Right atrium auricular region (tissue), 2 donors: ENCODE measurements around the gene PKN2. TPM values are rescaled to one million over a fixed set of nuclear protein-coding genes. Genes with fewer than 3 reads are reported as not detected.
A peak's percentile ranks its signal among the peaks of the same experiment; 100 is the strongest.

Source experiments
- DNase-seq: peaks from one replicate; pipeline ENCODE4 v3.0.0-alpha.2; 2019; ENCODE audit warnings: low spot score
- H3K27ac ChIP-seq, 2 donors: fragments of 200-600 bp; sonication (generic); 1 replicate in 1 of 2; 2 replicates in 1 of 2; pipeline ENCODE4 v1.5.1; 2016 to 2019
- H3K27me3 ChIP-seq, 2 donors: fragments of 200-600 bp; sonication (generic); one replicate each; pipeline versions ENCODE4 v1.5.1 to v1.6.0; 2017 to 2019
- H3K36me3 ChIP-seq: fragments of 200-600 bp; sonication (generic); one replicate; pipeline ENCODE4 v1.5.1; 2016
- H3K4me1 ChIP-seq, 2 donors: fragments of 200-600 bp; sonication (generic); one replicate each; pipeline versions ENCODE4 v1.5.1 to v1.6.0; 2017 to 2019
- H3K4me3 ChIP-seq, 2 donors: fragments of 200-600 bp; sonication (generic); 1 replicate in 1 of 2; 2 replicates in 1 of 2; pipeline ENCODE4 v1.5.1; 2017 to 2019; ENCODE audit warnings: mild to moderate bottlenecking in 1 of 2, moderate library complexity in 1 of 2
- H3K9me3 ChIP-seq, 2 donors: fragments of 200-600 bp; sonication (generic); one replicate each; pipeline ENCODE4 v1.5.1; 2019
- CTCF ChIP-seq, 2 donors: fragments of 200-600 bp; sonication (generic); IDR thresholded peaks; one replicate each; pipeline ENCODE4 v1.5.1; 2019; ENCODE audit warnings: antibody characterized with exemption in 2 of 2
- total RNA-seq, 2 donors: library from RNA; depleted of rRNA; stranded (reverse); fragments of >200 nt; gene quantifications; one replicate each; pipeline ENCODE4 v1.1.0, GENCODE V29; 2016

Gene PKN2
- total RNA-seq = 10 to 100 TPM; 21.7 to 24.9 TPM

GRCh38 chr1:88683541-88684481, at the start of gene PKN2:
TSS of gene PKN2 (plus strand) at chr1:88684273. CDS start at chr1:88684581, 308 bp downstream.
- Histone ChIP-seq H3K4me3 (peak within 1 kb of the TSS; percentile 77 to 94), H3K9me3 (no peaks in the 10 kb centered on the region), H3K4me1 (peaks cover 0 to 38% of the 10 kb centered on the region in 2 donors), H3K27ac (peak within 1 kb of the TSS; percentile 91 to 92), H3K36me3 (no peaks in the 10 kb centered on the region), H3K27me3 (no peaks in the 10 kb centered on the region)
- peak; percentile 97 for DNase-seq
- peak in 1 of 2 donors; percentile 56 for TF ChIP-seq CTCF (IDR thresholded peaks at IDR 0.05)

DNA sequence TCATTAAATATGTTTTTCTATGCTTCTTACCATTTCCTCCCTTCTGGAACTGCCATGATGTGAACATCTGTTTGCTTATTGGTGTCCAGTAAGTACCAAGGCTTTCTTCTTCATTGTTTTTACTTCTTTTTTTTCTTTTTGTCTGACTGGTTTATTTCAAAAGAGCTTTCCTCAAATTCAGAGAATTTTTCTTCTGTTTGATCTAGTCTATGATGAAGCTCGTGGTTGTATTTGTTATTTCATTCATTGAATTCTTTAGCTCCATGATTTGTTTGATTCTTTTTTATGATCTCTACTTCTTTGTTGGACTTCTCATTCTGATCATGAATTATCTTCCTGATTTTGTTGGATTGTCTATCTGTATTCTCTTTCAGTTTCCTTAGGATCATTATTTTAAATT, 49.5 kb upstream of the PKN2 start:
- Histone ChIP-seq H3K36me3 (no peaks in the 10 kb centered on the region), H3K9me3 (peaks cover 0 to 21% of the 10 kb centered on the region in 2 donors), H3K4me3 (no peak overlapping the region), H3K27me3 (no peaks in the 10 kb centered on the region), H3K4me1 (no peaks in the 10 kb centered on the region), H3K27ac (no peak overlapping the region)
- DNase-seq = no peak
- TF ChIP-seq CTCF (IDR thresholded peaks at IDR 0.05) = no peak

GRCh38 chr1:88640060-88640459, 44.0 kb upstream of the PKN2 start:
- Histone ChIP-seq H3K36me3 (no peaks in the 10 kb centered on the region), H3K27me3 (no peaks in the 10 kb centered on the region), H3K9me3 (peaks cover 0 to 9% of the 10 kb centered on the region in 2 donors), H3K27ac (no peak overlapping the region), H3K4me3 (no peak overlapping the region), H3K4me1 (no peaks in the 10 kb centered on the region)
- DNase-seq = no peak
- no peak for TF ChIP-seq CTCF (IDR thresholded peaks at IDR 0.05)

DNA sequence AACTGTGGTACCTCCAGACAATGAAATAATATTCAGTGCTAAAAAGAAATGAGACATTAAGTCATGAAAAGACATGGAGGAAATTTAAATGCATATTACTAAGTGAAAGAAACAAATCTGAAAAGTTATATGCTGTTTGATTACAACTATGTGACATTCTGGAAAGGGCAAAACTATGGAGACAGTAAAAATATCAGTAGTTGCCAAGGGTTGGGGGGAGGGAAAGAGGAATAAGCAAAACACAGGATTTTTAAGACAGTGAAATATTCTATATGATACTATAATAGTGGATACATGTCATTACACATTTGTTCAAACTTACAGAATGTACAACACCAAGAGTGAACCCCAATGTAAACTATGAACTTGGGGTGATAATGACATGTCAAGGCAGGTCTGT, 38.2 kb upstream of the PKN2 start:
- Histone ChIP-seq H3K36me3 (no peaks in the 10 kb centered on the region), H3K27ac (no peak overlapping the region), H3K27me3 (no peaks in the 10 kb centered on the region), H3K4me3 (no peak overlapping the region), H3K4me1 (no peaks in the 10 kb centered on the region), H3K9me3 (no peaks in the 10 kb centered on the region)
- no peak for TF ChIP-seq CTCF (IDR thresholded peaks at IDR 0.05)
- DNase-seq = no peak

DNA sequence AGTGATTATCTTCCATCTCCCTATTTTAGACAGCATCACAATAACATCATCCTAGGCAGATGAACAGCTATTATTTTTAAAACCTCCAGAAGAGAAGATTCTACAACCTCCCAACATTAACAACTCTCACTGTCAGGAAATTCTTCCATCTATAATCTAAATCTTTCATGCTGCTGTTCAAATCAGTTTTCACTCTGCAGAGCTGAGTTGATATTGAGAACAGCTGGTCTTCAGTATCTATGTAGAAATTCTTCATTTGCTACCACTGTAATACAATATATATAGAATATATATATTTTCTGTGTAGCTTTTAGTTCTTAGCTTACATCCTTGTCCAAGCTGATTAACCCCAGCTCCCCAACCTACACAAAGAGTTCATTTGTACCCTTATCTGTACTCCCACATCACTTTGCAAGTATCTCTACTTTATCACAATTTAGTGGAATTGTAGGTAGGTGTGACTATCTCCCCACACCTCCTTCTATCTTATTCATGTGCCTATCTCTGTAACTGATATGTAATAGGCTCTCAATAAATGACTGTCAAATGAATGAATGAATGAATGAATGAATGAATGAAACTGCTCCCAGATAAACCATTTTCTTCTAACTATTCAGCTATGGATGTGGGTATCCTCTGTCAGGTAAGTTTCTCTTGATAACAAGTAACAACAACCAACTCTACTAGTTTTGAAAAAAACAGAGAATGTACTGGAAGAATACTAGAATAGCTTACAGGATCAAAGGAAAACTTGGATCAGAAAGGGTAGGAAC, 37.4 kb upstream of the PKN2 start:
- no peaks in the 10 kb centered on the region for H3K36me3 ChIP-seq
- no peaks in the 10 kb centered on the region for H3K27me3 ChIP-seq
- TF ChIP-seq CTCF (IDR thresholded peaks at IDR 0.05) = no peak
- H3K9me3 ChIP-seq = no peaks in the 10 kb centered on the region
- H3K4me3 ChIP-seq = no peak overlapping the region
- no peak overlapping the region for H3K27ac ChIP-seq
- DNase-seq = no peak
- no peaks in the 10 kb centered on the region for H3K4me1 ChIP-seq
